ENCODE results near the gene LRRC27. TPM values are rescaled to one million over a fixed set of nuclear protein-coding genes. Genes with fewer than 3 reads are reported as not detected.

Gene LRRC27
- total and polyA plus RNA-seq, 2 of the 4 experiments (the other 2 are of a cell fraction), result 3.8 to 5.3 TPM

DNA sequence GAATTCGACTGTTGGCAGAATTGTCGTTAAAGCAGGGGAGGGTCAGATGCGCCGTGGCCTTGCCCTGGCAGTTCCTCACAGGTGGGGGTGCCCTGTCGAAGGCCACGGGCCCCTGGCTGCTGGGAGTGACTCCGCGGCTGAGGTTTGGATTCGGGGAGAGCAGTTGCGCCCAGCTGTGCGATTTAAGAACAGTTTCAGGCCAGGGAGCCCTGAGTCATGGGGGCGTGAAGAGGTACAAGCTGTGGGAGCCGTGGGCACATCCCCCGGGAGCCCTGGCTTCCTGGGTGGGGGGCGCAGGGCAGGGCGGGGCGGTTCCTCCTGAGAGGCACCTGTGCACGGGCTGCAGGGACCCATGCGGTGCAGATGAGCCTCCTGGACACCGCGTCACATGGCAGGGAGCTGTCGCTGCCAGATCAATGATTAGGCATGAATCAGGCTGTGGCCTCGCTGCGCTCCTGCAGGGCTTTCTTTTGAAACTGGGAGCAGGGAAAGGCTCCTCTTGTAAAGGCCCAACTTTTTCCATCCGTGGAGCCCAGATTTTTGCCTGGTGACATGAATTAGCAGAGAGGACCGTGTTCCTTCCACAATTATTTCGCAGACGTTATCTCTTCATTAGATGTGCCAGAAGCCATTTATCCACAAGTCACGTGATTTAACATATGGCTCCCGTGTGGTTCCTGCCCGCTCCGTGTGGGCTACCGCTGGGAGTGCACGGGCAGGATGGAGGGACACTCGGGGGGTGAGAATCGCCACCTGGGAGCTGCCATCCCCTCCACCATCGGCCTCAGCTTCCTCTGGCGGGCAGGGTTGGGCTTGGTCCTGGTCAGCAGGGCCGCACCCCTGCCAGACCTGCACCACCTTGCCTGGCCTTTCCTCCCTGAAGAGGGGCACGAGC lies 65.9 kb downstream of the LRRC27 start:
- dilution Hi-C loops (cut with HindIII; ENCODE audit: low sequenced_read_pairs, unreplicated experiment) (no loop called here), intact Hi-C loops (cut with micrococcal nuclease) (loop anchor here (5.0 kb wide), 1 partner anchor 119 kb away; no protein-coding TSS in a partner anchor), in situ Hi-C loops (cut with MboI; ENCODE audit: low sequenced_read_pairs) (loop anchor here (10.0 kb wide), 1 partner anchor 237 kb away; no protein-coding TSS in a partner anchor)
- ATAC-seq (ENCODE audit: low read depth), result peak; percentile 12
- H3K23ac ChIP-seq (ENCODE audit: low read depth, low read length), result peak overlapping the region; percentile 82; the same call in 1 of the 2 replicates
- H3K4me3 ChIP-seq (ENCODE audit: insufficient read depth, low read depth, low read length), result peak overlapping the region; percentile 86
- peak overlapping the region; percentile 72 for H2AK5ac ChIP-seq (ENCODE audit: low read depth, low read length)
- H3K27me3 ChIP-seq (ENCODE audit: control insufficient read depth, insufficient read depth, low read length), result no peaks in the 10 kb centered on the region
- H3K4me1 ChIP-seq (ENCODE audit: control insufficient read depth, insufficient read depth, low read length), result peaks cover 21% of the 10 kb centered on the region
- H3K18ac ChIP-seq (ENCODE audit: low read depth, low read length), result 0 out of 2 replicates have a peak overlapping the region, but pooled peaks have one; percentile 34
- H2AFZ ChIP-seq (replicated peaks; ENCODE audit: low read length, poor library complexity), result peak overlapping the region; percentile 91
- POLR2A ChIA-PET (ENCODE audit: unreplicated experiment), result no interaction called here
- no peak overlapping the region for H2BK120ac ChIP-seq (ENCODE audit: low read depth, low read length)
- no peak overlapping the region for H4K5ac ChIP-seq (ENCODE audit: low read depth, low read length)
- H3K79me1 ChIP-seq (ENCODE audit: low read depth in 1 of 2, low read length in 2 of 2), result peaks cover 6 to 25% of the 10 kb centered on the region in 2 experiments; a peak in 3 of 4 replicates
- peak overlapping the region; percentile 71; the same call in 1 of the 2 replicates for H3K14ac ChIP-seq (replicated peaks; ENCODE audit: low read depth, low read length)
- peak; percentile 47 for DNase-seq
- H3K27ac ChIP-seq (ENCODE audit: insufficient read depth, low read length), result peak overlapping the region; percentile 10; the same call in 1 of the 2 replicates
- peak overlapping the region; percentile 51; the same call in 1 of the 2 replicates for H3K56ac ChIP-seq (ENCODE audit: extremely low read depth, insufficient read depth, low read length)
- H2BK15ac ChIP-seq (ENCODE audit: low read depth, low read length), result no peak overlapping the region
- H4K91ac ChIP-seq (ENCODE audit: insufficient read depth, low read depth, low read length), result peak overlapping the region; percentile 55; the same call in 1 of the 2 replicates
- H3K4me2 ChIP-seq (ENCODE audit: low read depth, low read length), result peak overlapping the region; percentile 84
- H4K20me1 ChIP-seq (ENCODE audit: insufficient read depth, low read length), result peaks cover 3% of the 10 kb centered on the region
- H3K9ac ChIP-seq (ENCODE audit: low read depth, low read length), result peak overlapping the region; percentile 65
- 0 out of 2 replicates have a peak overlapping the region, but pooled peaks have one; percentile 79 for H3K4ac ChIP-seq (ENCODE audit: low read depth, low read length)
- CTCF ChIA-PET, result no interaction called here
- H4K8ac ChIP-seq (ENCODE audit: low read depth in 2 of 2, low read length in 2 of 2), result peak overlapping the region in 1 of 2 experiments; percentile 54; a peak in 2 of 4 replicates
- 20% methylated on average over 27 of the region's 40 CpGs; no CpG with 5 or more reads in 1 of the 2 experiments for whole genome bisulfite sequencing, 2 experiments (ENCODE audit: extremely low coverage in 2 of 2, insufficient read length in 1 of 2)
- H3K9me1 ChIP-seq (ENCODE audit: insufficient read depth, low read length), result 0 out of 2 replicates have a peak, but pooled peaks cover 11% of the 10 kb centered on the region
- H2AK9ac ChIP-seq (replicated peaks; ENCODE audit: low read depth, low read length, poor library complexity), result peak overlapping the region; percentile 98
- H3K36me3 ChIP-seq (ENCODE audit: control insufficient read depth, insufficient read depth, low read length), result no peaks in the 10 kb centered on the region
- BruUV-seq (replicated peaks), result no TSS peak
- H2BK5ac ChIP-seq (ENCODE audit: low read depth, low read length, poor library complexity, severe bottlenecking), result no peak overlapping the region
- H3K9me3 ChIP-seq (ENCODE audit: control insufficient read depth, insufficient read depth, low read length), result no peaks in the 10 kb centered on the region
- H2BK20ac ChIP-seq (ENCODE audit: low read depth, low read length), result no peak overlapping the region
- TF ChIP-seq MAZ (IDR thresholded peaks at IDR 0.05; ENCODE audit: borderline replicate concordance, low read depth, low read length), result no peak; the same call in 1 of the 2 replicates
- no peak for TF ChIP-seq SMC3 (IDR thresholded peaks at IDR 0.05; ENCODE audit: low read depth, low read length)
- no peak for TF ChIP-seq MAFK (IDR thresholded peaks at IDR 0.05; ENCODE audit: low read depth, low read length)
- TF ChIP-seq RAD21 (IDR thresholded peaks at IDR 0.05; ENCODE audit: low read length), result no peak
- 0 out of 2 replicates have a peak, but pooled peaks have one; percentile 2 for TF ChIP-seq FOS (IDR thresholded peaks at IDR 0.05; ENCODE audit: low read depth, low read length)
- TF ChIP-seq BHLHE40 (IDR thresholded peaks at IDR 0.05; ENCODE audit: low read depth, low read length), result no peak
- TF ChIP-seq MXI1 (IDR thresholded peaks at IDR 0.05; ENCODE audit: borderline replicate concordance, low read depth, low read length), result peak; percentile 62; the same call in 1 of the 2 replicates
- no peak for TF ChIP-seq RCOR1 (IDR thresholded peaks at IDR 0.05; ENCODE audit: insufficient replicate concordance, low read length)
- 0 out of 2 replicates have a peak, but pooled peaks have one; percentile 3 for TF ChIP-seq POLR2A (IDR thresholded peaks at IDR 0.05; ENCODE audit: low read depth, low read length)
- TF ChIP-seq, protein P1, sequence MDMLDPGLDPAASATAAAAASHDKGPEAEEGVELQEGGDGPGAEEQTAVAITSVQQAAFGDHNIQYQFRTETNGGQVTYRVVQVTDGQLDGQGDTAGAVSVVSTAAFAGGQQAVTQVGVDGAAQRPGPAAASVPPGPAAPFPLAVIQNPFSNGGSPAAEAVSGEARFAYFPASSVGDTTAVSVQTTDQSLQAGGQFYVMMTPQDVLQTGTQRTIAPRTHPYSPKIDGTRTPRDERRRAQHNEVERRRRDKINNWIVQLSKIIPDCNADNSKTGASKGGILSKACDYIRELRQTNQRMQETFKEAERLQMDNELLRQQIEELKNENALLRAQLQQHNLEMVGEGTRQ (IDR thresholded peaks at IDR 0.05; ENCODE audit: low read depth, low read length), result peak; percentile 72
- no peak for TF ChIP-seq CHD1 (IDR thresholded peaks at IDR 0.05; ENCODE audit: low read depth, low read length)
- TF ChIP-seq NFE2L2 (IDR thresholded peaks at IDR 0.05; ENCODE audit: low read depth, low read length), result no peak
- TF ChIP-seq RFX5 (IDR thresholded peaks at IDR 0.05; ENCODE audit: low read depth, low read length), result no peak
- TF ChIP-seq, protein P2, sequence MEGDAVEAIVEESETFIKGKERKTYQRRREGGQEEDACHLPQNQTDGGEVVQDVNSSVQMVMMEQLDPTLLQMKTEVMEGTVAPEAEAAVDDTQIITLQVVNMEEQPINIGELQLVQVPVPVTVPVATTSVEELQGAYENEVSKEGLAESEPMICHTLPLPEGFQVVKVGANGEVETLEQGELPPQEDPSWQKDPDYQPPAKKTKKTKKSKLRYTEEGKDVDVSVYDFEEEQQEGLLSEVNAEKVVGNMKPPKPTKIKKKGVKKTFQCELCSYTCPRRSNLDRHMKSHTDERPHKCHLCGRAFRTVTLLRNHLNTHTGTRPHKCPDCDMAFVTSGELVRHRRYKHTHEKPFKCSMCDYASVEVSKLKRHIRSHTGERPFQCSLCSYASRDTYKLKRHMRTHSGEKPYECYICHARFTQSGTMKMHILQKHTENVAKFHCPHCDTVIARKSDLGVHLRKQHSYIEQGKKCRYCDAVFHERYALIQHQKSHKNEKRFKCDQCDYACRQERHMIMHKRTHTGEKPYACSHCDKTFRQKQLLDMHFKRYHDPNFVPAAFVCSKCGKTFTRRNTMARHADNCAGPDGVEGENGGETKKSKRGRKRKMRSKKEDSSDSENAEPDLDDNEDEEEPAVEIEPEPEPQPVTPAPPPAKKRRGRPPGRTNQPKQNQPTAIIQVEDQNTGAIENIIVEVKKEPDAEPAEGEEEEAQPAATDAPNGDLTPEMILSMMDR (conservative IDR thresholded peaks at IDR 0.05; ENCODE audit: low read depth, low read length), result no peak
